H1 (cell line): ENCODE results near the gene FEM1C. TPM values are rescaled to one million over a fixed set of nuclear protein-coding genes. Genes with fewer than 3 reads are reported as not detected.

Source experiments
- CTCF ChIA-PET: fragments of 300-600 bp; sonication (Branson Sonifier 250); formaldehyde crosslinking; loops from one replicate; lab custom pipeline; 2021; ENCODE audit not compliant: partially characterized antibody; lab: Charles Lee
- POLR2A ChIA-PET: fragments of 300-600 bp; sonication (Branson Sonifier 250); formaldehyde crosslinking; loops from one replicate; lab custom pipeline; 2021; ENCODE audit warnings: inconsistent platforms; ENCODE audit not compliant: partially characterized antibody; lab: Charles Lee
- DNase-seq, 2 experiments: peaks; one replicate each; pipeline versions ENCODE4 v3.0.0 to v3.0.0-alpha.2; 2010 to 2022; ENCODE audit warnings: low spot score in 2 of 2, low read depth in 1 of 2, mixed read lengths in 1 of 2
- FAIRE-seq: peaks from 2 replicates; lab custom pipeline; 2011; peaks lifted over from hg19 to GRCh38; lab: Jason Lieb, UNC
- H2AFZ ChIP-seq: 2 replicates; pipeline ENCODE4 v1.8.1; 2012; ENCODE audit warnings: low read length, inconsistent platforms
- H2AK5ac ChIP-seq: 2 replicates; pipeline ENCODE4 v1.6.1; 2013; ENCODE audit warnings: low read depth, low read length
- H2BK120ac ChIP-seq: replicated peaks from 2 replicates; pipeline ENCODE3; 2013; ENCODE audit warnings: low read depth, low read length, inconsistent platforms
- H2BK12ac ChIP-seq: 2 replicates; pipeline ENCODE4 v1.6.1; 2013; ENCODE audit warnings: low read depth, low read length
- H2BK15ac ChIP-seq: 2 replicates; pipeline ENCODE4 v1.6.1; 2013; ENCODE audit warnings: low read length
- H2BK20ac ChIP-seq: 2 replicates; pipeline ENCODE4 v1.6.1; 2013; ENCODE audit warnings: low read length
- H2BK5ac ChIP-seq: 2 replicates; pipeline ENCODE4 v1.6.1; 2013; ENCODE audit warnings: low read depth, low read length
- H3K14ac ChIP-seq: 2 replicates; pipeline ENCODE4 v1.6.1; 2013; ENCODE audit warnings: inconsistent platforms; ENCODE audit not compliant: insufficient read length
- H3K18ac ChIP-seq: 2 replicates; pipeline ENCODE4 v1.6.1; 2013; ENCODE audit warnings: low read length; ENCODE audit errors: extremely low read depth
- H3K23ac ChIP-seq: 2 replicates; pipeline ENCODE4 v1.6.1; 2013; ENCODE audit warnings: inconsistent platforms; ENCODE audit not compliant: insufficient read length
- H3K23me2 ChIP-seq: 2 replicates; pipeline ENCODE4 v1.6.1; 2013; ENCODE audit warnings: low read depth, low read length
- H3K27ac ChIP-seq: 2 replicates; pipeline ENCODE4 v1.6.1; 2011; ENCODE audit warnings: low read depth, low read length, inconsistent platforms
- H3K27me3 ChIP-seq, 4 experiments: replicated peaks in 1 of 4; 1 replicate in 1 of 4; 2 replicates in 3 of 4; pipeline versions ENCODE4 v1.6.1 to v1.8.1; 2011 to 2013; ENCODE audit warnings: low read length in 3 of 4, mild to moderate bottlenecking in 3 of 4, inconsistent platforms in 2 of 4, mixed read lengths in 2 of 4, moderate library complexity in 1 of 4; ENCODE audit not compliant: control insufficient read depth in 3 of 4, insufficient read depth in 3 of 4; ENCODE audit errors: extremely low read depth in 1 of 4
- H3K36me3 ChIP-seq, 4 experiments: 2 replicates each; pipeline versions ENCODE4 v1.6.1 to v1.8.1; 2011 to 2013; ENCODE audit warnings: mild to moderate bottlenecking in 4 of 4, low read length in 3 of 4, moderate library complexity in 2 of 4, control low read depth in 1 of 4, inconsistent platforms in 1 of 4; ENCODE audit not compliant: insufficient read depth in 4 of 4, control insufficient read depth in 2 of 4
- H3K4ac ChIP-seq: replicated peaks from 2 replicates; pipeline ENCODE3; 2013; ENCODE audit warnings: low read length, low read depth, mixed read lengths, inconsistent platforms; ENCODE audit not compliant: insufficient read length
- H3K4me1 ChIP-seq, 4 experiments: replicated peaks in 1 of 4; 1 replicate in 1 of 4; 2 replicates in 3 of 4; pipeline versions ENCODE4 v1.6.1 to v1.8.1; 2011 to 2013; ENCODE audit warnings: low read length in 3 of 4, inconsistent platforms in 2 of 4, mixed read lengths in 1 of 4; ENCODE audit not compliant: insufficient read depth in 4 of 4, control insufficient read depth in 3 of 4
- H3K4me2 ChIP-seq, 2 experiments: 2 replicates each; pipeline versions ENCODE4 v1.6.1 to v1.8.1; 2011 to 2013; ENCODE audit warnings: low read depth in 2 of 2, low read length in 2 of 2, control low read depth in 1 of 2, inconsistent platforms in 1 of 2, mild to moderate bottlenecking in 1 of 2; ENCODE audit not compliant: insufficient read depth in 1 of 2
- H3K4me3 ChIP-seq, 4 experiments: fragments of 200-600, 300-600 bp in 1 of 4; sonication (generic), shearing (Covaris generic), sonication (Bioruptor Twin) in 1 of 4; 2 replicates each; pipeline versions ENCODE4 v1.5.1 to v1.8.1; 2011 to 2016; ENCODE audit warnings: low read length in 4 of 4, low read depth in 3 of 4, control low read depth in 2 of 4, inconsistent platforms in 2 of 4, mild to moderate bottlenecking in 2 of 4, mixed read lengths in 1 of 4, moderate library complexity in 1 of 4; ENCODE audit not compliant: insufficient read depth in 2 of 4; ENCODE audit errors: extremely low read depth in 1 of 4
- H3K56ac ChIP-seq: replicated peaks from 2 replicates; pipeline ENCODE3; 2013; ENCODE audit warnings: low read depth, mild to moderate bottlenecking, mixed read lengths, low read length, inconsistent platforms; ENCODE audit not compliant: insufficient read length
- H3K79me1 ChIP-seq: 2 replicates; pipeline ENCODE4 v1.6.1; 2013; ENCODE audit warnings: low read depth, low read length, control low read depth
- H3K79me2 ChIP-seq, 2 experiments: 2 replicates each; pipeline versions ENCODE4 v1.6.1 to v1.8.1; 2012 to 2013; ENCODE audit warnings: low read length in 2 of 2, mild to moderate bottlenecking in 2 of 2, inconsistent platforms in 1 of 2; ENCODE audit not compliant: insufficient read depth in 2 of 2, control insufficient read depth in 1 of 2
- H3K9ac ChIP-seq, 4 experiments: replicated peaks in 1 of 4; 1 replicate in 1 of 4; 2 replicates in 3 of 4; pipeline versions ENCODE4 v1.6.1 to v1.8.1; 2011 to 2013; ENCODE audit warnings: low read depth in 3 of 4, low read length in 3 of 4, control low read depth in 2 of 4, mild to moderate bottlenecking in 2 of 4, moderate library complexity in 2 of 4, inconsistent platforms in 1 of 4; ENCODE audit errors: extremely low read depth in 1 of 4
- H3K9me3 ChIP-seq, 2 experiments: 2 replicates each; pipeline versions ENCODE4 v1.6.1 to v1.8.1; 2012 to 2013; ENCODE audit warnings: mild to moderate bottlenecking in 2 of 2, moderate library complexity in 2 of 2, control low read depth in 1 of 2, inconsistent platforms in 1 of 2, low read depth in 1 of 2, low read length in 1 of 2, mixed read lengths in 1 of 2; ENCODE audit not compliant: insufficient read depth in 2 of 2
- H4K20me1 ChIP-seq, 2 experiments: replicated peaks in 1 of 2; 2 replicates each; pipeline versions ENCODE3 to v1.8.1; 2011 to 2013; ENCODE audit warnings: inconsistent platforms in 2 of 2, low read length in 2 of 2, mild to moderate bottlenecking in 1 of 2; ENCODE audit not compliant: insufficient read depth in 2 of 2, control insufficient read depth in 1 of 2
- H4K5ac ChIP-seq: 2 replicates; pipeline ENCODE4 v1.6.1; 2013; ENCODE audit warnings: low read length, low read depth, mixed read lengths, inconsistent platforms; ENCODE audit not compliant: insufficient read length
- H4K8ac ChIP-seq: 2 replicates; pipeline ENCODE4 v1.8.0; 2013; ENCODE audit warnings: mild to moderate bottlenecking, moderate library complexity, low read length, inconsistent platforms; ENCODE audit not compliant: insufficient read depth; ENCODE audit errors: extremely low read depth
- H4K91ac ChIP-seq: replicated peaks from 2 replicates; pipeline ENCODE3; 2013; ENCODE audit warnings: low read length, mixed read lengths, inconsistent platforms; ENCODE audit not compliant: insufficient read length
- ATF3 ChIP-seq: IDR thresholded peaks from 2 replicates; pipeline ENCODE4 v1.6.1; 2011; ENCODE audit warnings: low read depth, mild to moderate bottlenecking, low read length; ENCODE audit not compliant: insufficient read depth
- BRCA1 ChIP-seq: IDR thresholded peaks from 2 replicates; pipeline ENCODE4 v1.6.1; 2012; ENCODE audit warnings: low read depth, low read length, improper control_type of control experiment
- CREB1 ChIP-seq: IDR thresholded peaks from 2 replicates; pipeline ENCODE4 v1.6.1; 2012; ENCODE audit warnings: inconsistent platforms
- EGR1 ChIP-seq: IDR thresholded peaks from 2 replicates; pipeline ENCODE4 v1.6.1; 2011; ENCODE audit warnings: low read depth, low read length, borderline replicate concordance
- EZH2 ChIP-seq: fragments of 200-600 bp; sonication (generic); IDR thresholded peaks from 2 replicates; pipeline ENCODE4 v1.7.1; 2012; ENCODE audit warnings: low read depth, mild to moderate bottlenecking, moderate library complexity, low read length, inconsistent platforms; ENCODE audit not compliant: severe bottlenecking
- KDM5A ChIP-seq: fragments of 200-600 bp; IDR thresholded peaks from 2 replicates; pipeline ENCODE4 v1.7.1; 2012; ENCODE audit warnings: mild to moderate bottlenecking, low read length, inconsistent platforms, mixed read lengths
- NANOG ChIP-seq: IDR thresholded peaks from 2 replicates; pipeline ENCODE4 v1.6.1; 2011; ENCODE audit warnings: low read length, low read depth, mild to moderate bottlenecking, inconsistent platforms; ENCODE audit not compliant: insufficient read depth, poor library complexity, severe bottlenecking
- RFX5 ChIP-seq: IDR thresholded peaks from 2 replicates; pipeline ENCODE4 v1.6.1; 2011; ENCODE audit warnings: low read depth, low read length, improper control_type of control experiment, borderline replicate concordance
- SIN3A ChIP-seq, 2 experiments: IDR thresholded peaks in 1 of 2; conservative IDR thresholded peaks in 1 of 2; 2 replicates each; pipeline ENCODE4 v1.6.1; 2011 to 2012; ENCODE audit warnings: low read length in 2 of 2, improper control_type of control experiment in 1 of 2, low read depth in 1 of 2, mild to moderate bottlenecking in 1 of 2
- SIX5 ChIP-seq: IDR thresholded peaks from 2 replicates; pipeline ENCODE4 v1.6.1; 2011; ENCODE audit warnings: mild to moderate bottlenecking, low read depth, low read length
- USF2 ChIP-seq: IDR thresholded peaks from 2 replicates; pipeline ENCODE4 v1.6.1; 2011; ENCODE audit warnings: low read length, improper control_type of control experiment
- WGBS, 2 experiments: shearing (Covaris generic) in 1 of 2; methylation state at CpG; one replicate each; pipeline versions ENCODE4 v1.1.6 to v1.1.7; 2013 to 2015; ENCODE audit warnings: low lambda C conversion rate in 2 of 2, mixed read lengths in 2 of 2, inconsistent platforms in 1 of 2, low coverage in 1 of 2, missing lambda C conversion rate in 1 of 2; ENCODE audit not compliant: insufficient replicate concordance in 2 of 2, insufficient coverage in 1 of 2, insufficient read length in 1 of 2; ENCODE audit errors: extremely low coverage in 1 of 2, missing lambda C conversion rate in 1 of 2; 5-methylcytosine and 5-hydroxymethylcytosine counted together
- polyA plus RNA-seq, 7 experiments: library from polyadenylated mRNA; depleted of rRNA in 3 of 7; stranded (reverse) in 5 of 7; unstranded in 2 of 7; fragments of >200 nt in 5 of 7; fragments of 200-250 nt in 2 of 7; gene quantifications; 1 replicate in 5 of 7; 2 replicates in 1 of 7; 4 replicates in 1 of 7; pipeline versions ENCODE4 v1.2.1 to v1.2.3, GENCODE V29; 2011 to 2013; ENCODE audit warnings: missing spikeins in 2 of 7, mixed read lengths in 2 of 7
- total RNA-seq: library from RNA; stranded (reverse); fragmentation: NEBNext Ultra II Directional; extraction: Animal tissue kit (Norgen Biotek cat#: 25700); gene quantifications from 2 replicates; pipeline ENCODE4 v1.2.1, GENCODE V29; 2021
- TF ChIP-seq, protein P1 (sequence below): IDR thresholded peaks from 2 replicates; pipeline ENCODE4 v1.6.1; 2012; ENCODE audit warnings: inconsistent platforms

The FEM1C gene
- total and polyA plus RNA-seq, 2 of the 8 experiments (the other 6 are each of a cell fraction or from before 2014, with no cell fraction given): 4.4 to 17.7 TPM

- DNase-seq (no peak), FAIRE-seq (no peak)
- Histone ChIP-seq H2BK120ac (no peak overlapping the region), H2BK5ac (no peak overlapping the region), H3K36me3 (no peaks in the 10 kb centered on the region), H4K20me1 (no peaks in the 10 kb centered on the region), H3K4me1 (no peaks in the 10 kb centered on the region), H2BK15ac (no peak overlapping the region), H3K18ac (no peak overlapping the region), H2BK12ac (no peak overlapping the region), H4K5ac (no peak overlapping the region), H3K4ac (no peak overlapping the region), H4K8ac (no peak overlapping the region), H2BK20ac (no peak overlapping the region), H3K79me1 (no peaks in the 10 kb centered on the region), H3K4me3 (no peak overlapping the region), H3K27me3 (no peaks in the 10 kb centered on the region), H3K23ac (no peak overlapping the region), H2AFZ (no peak overlapping the region), H3K4me2 (no peak overlapping the region), H4K91ac (no peak overlapping the region), H3K56ac (no peak overlapping the region), H3K14ac (no peak overlapping the region), H3K27ac (no peak overlapping the region), H3K79me2 (no peaks in the 10 kb centered on the region), H3K23me2 (no peaks in the 10 kb centered on the region), H3K9me3 (no peaks in the 10 kb centered on the region), H2AK5ac (no peak overlapping the region), H3K9ac (no peak overlapping the region)
- ChIA-PET CTCF (no interaction called here), POLR2A (interaction anchor here (1.2 kb wide), 1 partner anchor 24 kb away, joined by 4 read pairs; the partner anchor contains the start of gene FEM1C)
- WGBS, 2 experiments: 83% methylated on average over 1 of the region's 1 CpG; no CpG with 5 or more reads in 1 of the 2 experiments
- TF ChIP-seq NANOG (no peak), CREB1 (no peak), SIX5 (no peak), KDM5A (no peak), EGR1 (no peak), RFX5 (no peak), ATF3 (no peak), SIN3A (conservative IDR thresholded peaks at IDR 0.05 in 1 of 2, IDR thresholded peaks at IDR 0.05 in 1 of 2; ENCODE audit: low read depth in 1 of 2, low read length in 2 of 2) (no peak), BRCA1 (no peak), EZH2 (no peak), USF2 (no peak)
- TF ChIP-seq, protein P1, sequence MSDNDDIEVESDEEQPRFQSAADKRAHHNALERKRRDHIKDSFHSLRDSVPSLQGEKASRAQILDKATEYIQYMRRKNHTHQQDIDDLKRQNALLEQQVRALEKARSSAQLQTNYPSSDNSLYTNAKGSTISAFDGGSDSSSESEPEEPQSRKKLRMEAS: no peak
Measured at GRCh38 chr5:115568668-115569067, 24.1 kb upstream of the FEM1C start.
